GM23338 (cell line): ENCODE measurements around the gene ATXN2. TPM values are rescaled to one million over a fixed set of nuclear protein-coding genes. Genes with fewer than 3 reads are reported as not detected.

Experiments
- ATAC-seq: fragments of 200-7000 bp; cut with Tn5 transposase; 3 replicates; pipeline ENCODE4 v1.9.1; 2020
- DNase-seq: peaks from one replicate; pipeline ENCODE4 v3.0.0-alpha.2; 2015; ENCODE audit warnings: low spot score
- H2AFZ ChIP-seq: fragments of 200-600 bp; sonication (generic); 2 replicates; pipeline ENCODE4 v1.8.0; 2016; ENCODE audit warnings: antibody characterized with exemption, mild to moderate bottlenecking, moderate library complexity
- H3F3A ChIP-seq: fragments of 200-600 bp; sonication (generic); replicated peaks from 2 replicates; pipeline ENCODE4 v1.8.0; 2017; ENCODE audit warnings: antibody characterized with exemption, mixed run types, low read depth
- H3K27ac ChIP-seq: fragments of 200-600 bp; sonication (generic); 2 replicates; pipeline ENCODE4 v1.6.1; 2016; ENCODE audit warnings: low read depth
- H3K27me3 ChIP-seq: fragments of 200-600 bp; sonication (generic); 2 replicates; pipeline ENCODE4 v1.8.0; 2016; ENCODE audit warnings: mild to moderate bottlenecking, mixed run types, moderate library complexity; ENCODE audit not compliant: insufficient read depth
- H3K36me3 ChIP-seq: fragments of 200-600 bp; sonication (generic); 2 replicates; pipeline ENCODE4 v1.8.0; 2016; ENCODE audit warnings: mild to moderate bottlenecking; ENCODE audit not compliant: insufficient read depth
- H3K4me1 ChIP-seq: fragments of 200-600 bp; sonication (generic); 2 replicates; pipeline ENCODE4 v1.8.0; 2016; ENCODE audit warnings: mild to moderate bottlenecking, moderate library complexity; ENCODE audit not compliant: insufficient read depth
- H3K4me2 ChIP-seq: fragments of 200-600 bp; sonication (generic); 2 replicates; pipeline ENCODE4 v1.7.1; 2017; ENCODE audit warnings: mixed run types
- H3K4me3 ChIP-seq: fragments of 200-600 bp; sonication (generic); 2 replicates; pipeline ENCODE4 v1.6.1; 2016; ENCODE audit warnings: mixed run types
- H3K79me2 ChIP-seq: fragments of 200-600 bp; sonication (generic); replicated peaks from 2 replicates; pipeline ENCODE4 v1.8.0; 2017; ENCODE audit warnings: mild to moderate bottlenecking; ENCODE audit not compliant: insufficient read depth
- H3K9me2 ChIP-seq: fragments of 200-600 bp; sonication (generic); 2 replicates; pipeline ENCODE4 v1.8.0; 2017; ENCODE audit not compliant: insufficient read depth
- H4K20me1 ChIP-seq: fragments of 200-600 bp; sonication (generic); replicated peaks from 2 replicates; pipeline ENCODE4 v1.8.0; 2017; ENCODE audit warnings: mild to moderate bottlenecking; ENCODE audit not compliant: insufficient read depth
- H3K27ac Mint-ChIP-seq: 2 replicates; pipeline ENCODE4 v1.8.0; 2020; ENCODE audit warnings: inconsistent platforms, mild to moderate bottlenecking, moderate library complexity, mixed read lengths
- H3K27me3 Mint-ChIP-seq: 3 replicates; pipeline ENCODE4 v1.8.0; 2022; ENCODE audit warnings: low read depth, mild to moderate bottlenecking, moderate library complexity, mixed read lengths, inconsistent platforms; ENCODE audit not compliant: insufficient read depth, poor library complexity
- H3K36me3 Mint-ChIP-seq: 3 replicates; pipeline ENCODE4 v1.8.0; 2021; ENCODE audit warnings: low read depth, mild to moderate bottlenecking, inconsistent platforms, moderate library complexity, mixed read lengths
- H3K4me1 Mint-ChIP-seq: 3 replicates; pipeline ENCODE4 v1.8.0; 2020; ENCODE audit warnings: mild to moderate bottlenecking, inconsistent platforms, mixed read lengths
- H3K4me3 Mint-ChIP-seq: 3 replicates; pipeline ENCODE4 v1.8.0; 2021; ENCODE audit warnings: moderate library complexity, mild to moderate bottlenecking, inconsistent platforms, mixed read lengths
- H3K9me3 Mint-ChIP-seq: 3 replicates; pipeline ENCODE4 v1.8.0; 2020; ENCODE audit warnings: moderate library complexity, mild to moderate bottlenecking, inconsistent platforms, mixed read lengths
- CREB1 ChIP-seq: fragments of 250-450 bp; sonication (Bioruptor Pico); IDR thresholded peaks from 2 replicates; pipeline ENCODE4 v1.5.0; 2020; ENCODE audit warnings: low read depth, mild to moderate bottlenecking, moderate library complexity
- EZH2 ChIP-seq: fragments of 200-600 bp; sonication (generic); IDR thresholded peaks from one replicate; pipeline ENCODE4 v1.8.0; 2017; ENCODE audit warnings: antibody characterized with exemption, mild to moderate bottlenecking, low read depth; ENCODE audit not compliant: unreplicated experiment
- EZH2phosphoT487 ChIP-seq: fragments of 200-600 bp; sonication (generic); IDR thresholded peaks from one replicate; pipeline ENCODE4 v1.8.1; 2018; ENCODE audit warnings: antibody characterized with exemption; ENCODE audit not compliant: unreplicated experiment
- JUNB ChIP-seq: IDR thresholded peaks from one replicate; pipeline ENCODE4 v1.6.1; 2016; ENCODE audit warnings: antibody characterized with exemption; ENCODE audit not compliant: unreplicated experiment
- NANOG ChIP-seq: IDR thresholded peaks from 2 replicates; pipeline ENCODE4 v1.6.1; 2016; ENCODE audit warnings: antibody characterized with exemption, borderline replicate concordance
- POLR2AphosphoS5 ChIP-seq: IDR thresholded peaks from 2 replicates; pipeline ENCODE4 v1.6.1; 2016; ENCODE audit warnings: antibody characterized with exemption, low read depth
- STAT1 ChIP-seq: IDR thresholded peaks from one replicate; pipeline ENCODE4 v1.6.1; 2016; ENCODE audit warnings: antibody characterized with exemption; ENCODE audit not compliant: unreplicated experiment
- ZNF114 ChIP-seq: fragments of 250-450 bp; sonication (Bioruptor Pico); IDR thresholded peaks from 2 replicates; pipeline ENCODE4 v1.5.0; 2020; ENCODE audit warnings: mild to moderate bottlenecking, moderate library complexity
- ZNF331 ChIP-seq: fragments of 250-450 bp; sonication (Bioruptor Pico); IDR thresholded peaks from 2 replicates; pipeline ENCODE4 v1.5.0; 2020; ENCODE audit warnings: low read depth, mild to moderate bottlenecking, moderate library complexity
- polyA plus RNA-seq: library from polyadenylated mRNA; unstranded; fragments of >200 nt; fragmentation: Nextera tagmentation; extraction: Ambion mirVana; gene quantifications from 2 replicates; pipeline ENCODE4 v1.2.1, GENCODE V29; 2016
- total RNA-seq: library from RNA; depleted of rRNA; stranded (reverse); fragments of >200 nt; shearing (Covaris generic); gene quantifications from 2 replicates; pipeline ENCODE4 v1.2.3, GENCODE V29; 2014
- TF ChIP-seq, protein P1 (sequence below): IDR thresholded peaks from 2 replicates; pipeline ENCODE4 v1.6.1; 2016; ENCODE audit warnings: antibody characterized with exemption
- TF ChIP-seq, protein P2 (sequence below): IDR thresholded peaks from one replicate; pipeline ENCODE4 v1.6.1; 2018; ENCODE audit warnings: antibody characterized with exemption; ENCODE audit not compliant: unreplicated experiment
- TF ChIP-seq, protein P3 (sequence below), 2 experiments: fragments of 200-600 bp in 1 of 2; sonication (generic) in 1 of 2; conservative IDR thresholded peaks; 2 replicates each; pipeline versions ENCODE4 v1.5.1 to v1.6.1; 2016 to 2017; ENCODE audit warnings: antibody characterized with exemption in 2 of 2, low read depth in 2 of 2, mild to moderate bottlenecking in 2 of 2, moderate library complexity in 1 of 2

Gene ATXN2
- total and polyA plus RNA-seq, 2 experiments from 2014 or later = 44.8 to 59.5 TPM

DNA sequence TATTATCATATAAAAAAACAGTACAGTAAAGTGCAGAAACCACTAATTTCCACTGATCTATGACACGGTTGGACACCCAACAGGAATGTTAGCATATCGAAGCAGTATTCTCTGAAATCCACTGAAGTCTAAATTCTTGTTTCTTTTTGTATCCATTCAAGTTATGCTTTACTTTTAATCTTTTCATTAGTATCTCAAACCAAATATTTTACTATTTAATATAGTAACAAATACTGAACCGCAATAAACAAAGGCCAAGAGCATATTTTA lies 41.1 kb downstream of the ATXN2 start:
- no peak overlapping the region for H3K4me3 Mint-ChIP-seq
- Histone ChIP-seq H3F3A (no peaks in the 10 kb centered on the region), H3K27me3 (no peaks in the 10 kb centered on the region), H3K4me1 (peaks cover 13% of the 10 kb centered on the region; the same call in 1 of the 2 replicates), H4K20me1 (peaks cover 46% of the 10 kb centered on the region), H3K79me2 (peaks cover 77% of the 10 kb centered on the region), H3K36me3 (no peaks in the 10 kb centered on the region), H3K9me2 (no peaks in the 10 kb centered on the region), H3K4me2 (no peak overlapping the region), H3K27ac (no peak overlapping the region), H3K4me3 (no peak overlapping the region), H2AFZ (no peak overlapping the region)
- DNase-seq (no peak), ATAC-seq (no peak)
- no peak overlapping the region for H3K27ac Mint-ChIP-seq
- H3K9me3 Mint-ChIP-seq = no peaks in the 10 kb centered on the region
- H3K36me3 Mint-ChIP-seq = peaks cover 13% of the 10 kb centered on the region; the same call in 2 of the 3 replicates
- H3K4me1 Mint-ChIP-seq = peaks cover 10% of the 10 kb centered on the region; the same call in 2 of the 3 replicates
- H3K27me3 Mint-ChIP-seq = no peaks in the 10 kb centered on the region
- TF ChIP-seq, protein P1, sequence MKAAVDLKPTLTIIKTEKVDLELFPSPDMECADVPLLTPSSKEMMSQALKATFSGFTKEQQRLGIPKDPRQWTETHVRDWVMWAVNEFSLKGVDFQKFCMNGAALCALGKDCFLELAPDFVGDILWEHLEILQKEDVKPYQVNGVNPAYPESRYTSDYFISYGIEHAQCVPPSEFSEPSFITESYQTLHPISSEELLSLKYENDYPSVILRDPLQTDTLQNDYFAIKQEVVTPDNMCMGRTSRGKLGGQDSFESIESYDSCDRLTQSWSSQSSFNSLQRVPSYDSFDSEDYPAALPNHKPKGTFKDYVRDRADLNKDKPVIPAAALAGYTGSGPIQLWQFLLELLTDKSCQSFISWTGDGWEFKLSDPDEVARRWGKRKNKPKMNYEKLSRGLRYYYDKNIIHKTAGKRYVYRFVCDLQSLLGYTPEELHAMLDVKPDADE = no peak
- no peak for TF ChIP-seq EZH2
- no peak for TF ChIP-seq ZNF114 (CRISPR knock-in tag)
- no peak for TF ChIP-seq CREB1 (CRISPR knock-in tag)
- no peak for TF ChIP-seq NANOG
- TF ChIP-seq, protein P2, sequence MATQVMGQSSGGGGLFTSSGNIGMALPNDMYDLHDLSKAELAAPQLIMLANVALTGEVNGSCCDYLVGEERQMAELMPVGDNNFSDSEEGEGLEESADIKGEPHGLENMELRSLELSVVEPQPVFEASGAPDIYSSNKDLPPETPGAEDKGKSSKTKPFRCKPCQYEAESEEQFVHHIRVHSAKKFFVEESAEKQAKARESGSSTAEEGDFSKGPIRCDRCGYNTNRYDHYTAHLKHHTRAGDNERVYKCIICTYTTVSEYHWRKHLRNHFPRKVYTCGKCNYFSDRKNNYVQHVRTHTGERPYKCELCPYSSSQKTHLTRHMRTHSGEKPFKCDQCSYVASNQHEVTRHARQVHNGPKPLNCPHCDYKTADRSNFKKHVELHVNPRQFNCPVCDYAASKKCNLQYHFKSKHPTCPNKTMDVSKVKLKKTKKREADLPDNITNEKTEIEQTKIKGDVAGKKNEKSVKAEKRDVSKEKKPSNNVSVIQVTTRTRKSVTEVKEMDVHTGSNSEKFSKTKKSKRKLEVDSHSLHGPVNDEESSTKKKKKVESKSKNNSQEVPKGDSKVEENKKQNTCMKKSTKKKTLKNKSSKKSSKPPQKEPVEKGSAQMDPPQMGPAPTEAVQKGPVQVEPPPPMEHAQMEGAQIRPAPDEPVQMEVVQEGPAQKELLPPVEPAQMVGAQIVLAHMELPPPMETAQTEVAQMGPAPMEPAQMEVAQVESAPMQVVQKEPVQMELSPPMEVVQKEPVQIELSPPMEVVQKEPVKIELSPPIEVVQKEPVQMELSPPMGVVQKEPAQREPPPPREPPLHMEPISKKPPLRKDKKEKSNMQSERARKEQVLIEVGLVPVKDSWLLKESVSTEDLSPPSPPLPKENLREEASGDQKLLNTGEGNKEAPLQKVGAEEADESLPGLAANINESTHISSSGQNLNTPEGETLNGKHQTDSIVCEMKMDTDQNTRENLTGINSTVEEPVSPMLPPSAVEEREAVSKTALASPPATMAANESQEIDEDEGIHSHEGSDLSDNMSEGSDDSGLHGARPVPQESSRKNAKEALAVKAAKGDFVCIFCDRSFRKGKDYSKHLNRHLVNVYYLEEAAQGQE = no peak
- TF ChIP-seq STAT1 = no peak
- no peak for TF ChIP-seq EZH2phosphoT487
- TF ChIP-seq JUNB = no peak

DNA sequence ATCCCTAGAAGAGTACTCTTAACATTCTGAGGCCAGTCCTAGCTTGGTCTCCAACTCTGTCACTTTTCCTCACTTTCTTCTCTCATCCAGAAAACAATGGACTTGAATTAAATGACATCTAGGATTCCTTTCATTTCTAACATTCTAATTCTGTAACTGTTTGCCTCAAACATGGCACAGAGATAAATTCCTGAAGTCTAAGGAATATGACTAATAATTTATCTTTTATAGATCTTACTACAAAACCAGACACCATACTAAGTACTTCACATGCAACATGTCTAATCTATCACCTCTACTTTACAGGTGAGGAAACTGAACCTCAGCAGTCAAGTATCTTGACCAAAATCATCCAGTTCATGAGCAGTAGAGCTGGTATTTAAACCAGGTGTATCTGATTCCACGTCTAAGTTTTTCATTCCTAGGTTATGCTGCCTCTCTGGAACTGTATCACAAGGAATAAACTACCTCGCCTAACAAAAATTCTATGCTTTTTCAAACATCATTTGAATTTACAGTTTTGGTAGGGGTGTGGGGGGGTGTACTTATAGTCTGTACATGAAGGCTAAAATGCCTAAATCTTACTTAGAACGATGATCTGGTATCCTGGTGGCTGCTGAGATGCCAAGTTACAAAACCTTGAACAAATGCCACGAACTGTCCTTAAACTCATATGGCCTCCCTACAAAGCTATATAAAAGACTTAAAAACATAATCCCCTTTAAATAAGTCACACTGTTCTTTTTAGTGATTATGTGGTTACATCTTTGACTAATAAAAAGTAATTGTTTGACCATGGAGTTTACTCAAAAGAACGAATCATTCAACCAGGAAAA lies 41.6 kb downstream of the ATXN2 start:
- Histone ChIP-seq H3K79me2 (peaks cover 72% of the 10 kb centered on the region), H3K4me3 (no peak overlapping the region), H3K4me2 (no peak overlapping the region), H3F3A (no peaks in the 10 kb centered on the region), H3K36me3 (no peaks in the 10 kb centered on the region), H4K20me1 (peaks cover 46% of the 10 kb centered on the region), H3K9me2 (no peaks in the 10 kb centered on the region), H3K27me3 (no peaks in the 10 kb centered on the region), H3K4me1 (peaks cover 15% of the 10 kb centered on the region; the same call in 1 of the 2 replicates), H2AFZ (no peak overlapping the region), H3K27ac (no peak overlapping the region)
- peaks cover 10% of the 10 kb centered on the region; the same call in 2 of the 3 replicates for H3K4me1 Mint-ChIP-seq
- no peaks in the 10 kb centered on the region for H3K27me3 Mint-ChIP-seq
- H3K9me3 Mint-ChIP-seq = no peaks in the 10 kb centered on the region
- no peak overlapping the region for H3K27ac Mint-ChIP-seq
- ATAC-seq (no peak), DNase-seq (no peak)
- H3K36me3 Mint-ChIP-seq = peaks cover 13% of the 10 kb centered on the region; the same call in 2 of the 3 replicates
- H3K4me3 Mint-ChIP-seq = no peak overlapping the region
- TF ChIP-seq EZH2phosphoT487 = no peak
- TF ChIP-seq ZNF114 (CRISPR knock-in tag) = no peak
- no peak for TF ChIP-seq EZH2
- no peak for TF ChIP-seq POLR2AphosphoS5
- no peak for TF ChIP-seq JUNB
- no peak for TF ChIP-seq STAT1
- no peak for TF ChIP-seq NANOG
- TF ChIP-seq, protein P3, sequence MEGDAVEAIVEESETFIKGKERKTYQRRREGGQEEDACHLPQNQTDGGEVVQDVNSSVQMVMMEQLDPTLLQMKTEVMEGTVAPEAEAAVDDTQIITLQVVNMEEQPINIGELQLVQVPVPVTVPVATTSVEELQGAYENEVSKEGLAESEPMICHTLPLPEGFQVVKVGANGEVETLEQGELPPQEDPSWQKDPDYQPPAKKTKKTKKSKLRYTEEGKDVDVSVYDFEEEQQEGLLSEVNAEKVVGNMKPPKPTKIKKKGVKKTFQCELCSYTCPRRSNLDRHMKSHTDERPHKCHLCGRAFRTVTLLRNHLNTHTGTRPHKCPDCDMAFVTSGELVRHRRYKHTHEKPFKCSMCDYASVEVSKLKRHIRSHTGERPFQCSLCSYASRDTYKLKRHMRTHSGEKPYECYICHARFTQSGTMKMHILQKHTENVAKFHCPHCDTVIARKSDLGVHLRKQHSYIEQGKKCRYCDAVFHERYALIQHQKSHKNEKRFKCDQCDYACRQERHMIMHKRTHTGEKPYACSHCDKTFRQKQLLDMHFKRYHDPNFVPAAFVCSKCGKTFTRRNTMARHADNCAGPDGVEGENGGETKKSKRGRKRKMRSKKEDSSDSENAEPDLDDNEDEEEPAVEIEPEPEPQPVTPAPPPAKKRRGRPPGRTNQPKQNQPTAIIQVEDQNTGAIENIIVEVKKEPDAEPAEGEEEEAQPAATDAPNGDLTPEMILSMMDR (conservative IDR thresholded peaks at IDR 0.05; ENCODE audit: low read depth in 2 of 2) = no peak
- TF ChIP-seq CREB1 (CRISPR knock-in tag) = no peak
- no peak for TF ChIP-seq ZNF331
- TF ChIP-seq, protein P1 = no peak
